ENCODE results near the gene IKBKE.

The IKBKE gene

GRCh38 chr1:206502403-206502802, 32.1 kb downstream of the IKBKE start:
- H3K9me2 ChIP-seq (replicated peaks; ENCODE audit: low read depth, low read length): no peaks in the 10 kb centered on the region
- no peaks in the 10 kb centered on the region for H3K9me3 ChIP-seq (ENCODE audit: insufficient read depth, low read depth, low read length)
- no peaks in the 10 kb centered on the region for H3K79me2 ChIP-seq (ENCODE audit: insufficient read depth, low read length)
- no peaks in the 10 kb centered on the region for H3K27me3 ChIP-seq (ENCODE audit: insufficient read depth, low read length, poor library complexity, severe bottlenecking)
- no peaks in the 10 kb centered on the region for H3F3A ChIP-seq (ENCODE audit: low read depth)
- no peak overlapping the region for H3K4me2 ChIP-seq (ENCODE audit: low read depth, low read length, poor library complexity, severe bottlenecking)
- no peaks in the 10 kb centered on the region for H4K20me1 ChIP-seq (ENCODE audit: insufficient read depth, low read length, poor library complexity, severe bottlenecking)
- peaks cover 5% of the 10 kb centered on the region for H3K4me1 ChIP-seq (ENCODE audit: insufficient read depth, low read length, poor library complexity, severe bottlenecking)
- no peak for TF ChIP-seq EZH2phosphoT487 (IDR thresholded peaks at IDR 0.05; ENCODE audit: borderline replicate concordance)
- TF ChIP-seq CTCF (conservative IDR thresholded peaks at IDR 0.05; ENCODE audit: low read length): no peak
- H3K9ac ChIP-seq (ENCODE audit: low read depth, low read length, poor library complexity, severe bottlenecking): no peak overlapping the region
- no peak overlapping the region for H2AFZ ChIP-seq (ENCODE audit: low read length)
- H3K36me3 ChIP-seq (ENCODE audit: insufficient read depth, low read length): no peaks in the 10 kb centered on the region; the same call in 1 of the 2 replicates
- no peak overlapping the region for H3K4me3 ChIP-seq (ENCODE audit: low read length, poor library complexity, severe bottlenecking)

- Histone ChIP-seq H4K20me1 (ENCODE audit: insufficient read depth, low read length, poor library complexity, severe bottlenecking) (no peaks in the 10 kb centered on the region), H3K9me2 (replicated peaks; ENCODE audit: low read depth, low read length) (no peaks in the 10 kb centered on the region), H3K9ac (ENCODE audit: low read depth, low read length, poor library complexity, severe bottlenecking) (no peak overlapping the region), H3K79me2 (ENCODE audit: insufficient read depth, low read length) (no peaks in the 10 kb centered on the region), H3F3A (ENCODE audit: low read depth) (no peaks in the 10 kb centered on the region), H3K4me1 (ENCODE audit: insufficient read depth, low read length, poor library complexity, severe bottlenecking) (peaks cover 5% of the 10 kb centered on the region), H3K4me2 (ENCODE audit: low read depth, low read length, poor library complexity, severe bottlenecking) (no peak overlapping the region), H3K36me3 (ENCODE audit: insufficient read depth, low read length) (no peaks in the 10 kb centered on the region; the same call in 1 of the 2 replicates), H3K4me3 (ENCODE audit: low read length, poor library complexity, severe bottlenecking) (no peak overlapping the region), H2AFZ (ENCODE audit: low read length) (no peak overlapping the region), H3K27me3 (ENCODE audit: insufficient read depth, low read length, poor library complexity, severe bottlenecking) (no peaks in the 10 kb centered on the region), H3K9me3 (ENCODE audit: insufficient read depth, low read depth, low read length) (no peaks in the 10 kb centered on the region)
- no peak for TF ChIP-seq CTCF (conservative IDR thresholded peaks at IDR 0.05; ENCODE audit: low read length)
- TF ChIP-seq EZH2phosphoT487 (IDR thresholded peaks at IDR 0.05; ENCODE audit: borderline replicate concordance): no peak
These were observed 32.5 kb downstream of the IKBKE start for GRCh38 chr1:206502812-206503211.

- no peaks in the 10 kb centered on the region for H3K9me2 ChIP-seq (replicated peaks; ENCODE audit: low read depth, low read length)
- no peaks in the 10 kb centered on the region for H3K79me2 ChIP-seq (ENCODE audit: insufficient read depth, low read length)
- H3K4me1 ChIP-seq (ENCODE audit: insufficient read depth, low read length, poor library complexity, severe bottlenecking): peaks cover 5% of the 10 kb centered on the region
- H3K9me3 ChIP-seq (ENCODE audit: insufficient read depth, low read depth, low read length): no peaks in the 10 kb centered on the region
- H3K9ac ChIP-seq (ENCODE audit: low read depth, low read length, poor library complexity, severe bottlenecking): no peak overlapping the region
- H3K4me2 ChIP-seq (ENCODE audit: low read depth, low read length, poor library complexity, severe bottlenecking): no peak overlapping the region
- H3K4me3 ChIP-seq (ENCODE audit: low read length, poor library complexity, severe bottlenecking): no peak overlapping the region
- H3K27me3 ChIP-seq (ENCODE audit: insufficient read depth, low read length, poor library complexity, severe bottlenecking): no peaks in the 10 kb centered on the region
- TF ChIP-seq EZH2phosphoT487 (IDR thresholded peaks at IDR 0.05; ENCODE audit: borderline replicate concordance): no peak
- TF ChIP-seq CTCF (conservative IDR thresholded peaks at IDR 0.05; ENCODE audit: low read length): no peak
- H3F3A ChIP-seq (ENCODE audit: low read depth): no peaks in the 10 kb centered on the region
- H4K20me1 ChIP-seq (ENCODE audit: insufficient read depth, low read length, poor library complexity, severe bottlenecking): no peaks in the 10 kb centered on the region
- no peaks in the 10 kb centered on the region; the same call in 1 of the 2 replicates for H3K36me3 ChIP-seq (ENCODE audit: insufficient read depth, low read length)
- no peak overlapping the region for H2AFZ ChIP-seq (ENCODE audit: low read length)
These were observed 33.5 kb downstream of the IKBKE start for GRCh38 chr1:206503591-206504362.
